ENCODE measurements around the gene MYOG.

The MYOG gene

GRCh38 chr1:203095061-203095690 is 9.4 kb upstream of the MYOG start:
- no peak for TF ChIP-seq POLR2A (IDR thresholded peaks at IDR 0.05; ENCODE audit: extremely low read depth, insufficient read length)
- no peak for TF ChIP-seq CTCF (IDR thresholded peaks at IDR 0.05; ENCODE audit: low read depth, low read length)
- TF ChIP-seq MAX (IDR thresholded peaks at IDR 0.05; ENCODE audit: low read depth, low read length) = no peak
- no peak for TF ChIP-seq MYC (IDR thresholded peaks at IDR 0.05; ENCODE audit: low read depth, low read length)
- H3K4me3 ChIP-seq (ENCODE audit: low read depth, low read length) = no peak overlapping the region
- DNase-seq (ENCODE audit: low read depth) = no peak

GRCh38 chr1:203093754-203094410 is 8.1 kb upstream of the MYOG start:
- H3K4me3 ChIP-seq (ENCODE audit: low read depth, low read length) = no peak overlapping the region
- TF ChIP-seq CTCF (IDR thresholded peaks at IDR 0.05; ENCODE audit: low read depth, low read length) (no peak), POLR2A (IDR thresholded peaks at IDR 0.05; ENCODE audit: extremely low read depth, insufficient read length) (no peak), MAX (IDR thresholded peaks at IDR 0.05; ENCODE audit: low read depth, low read length) (no peak), MYC (IDR thresholded peaks at IDR 0.05; ENCODE audit: low read depth, low read length) (no peak)
- DNase-seq (ENCODE audit: low read depth) = no peak

- no peak overlapping the region for H3K4me3 ChIP-seq (ENCODE audit: low read depth, low read length)
- TF ChIP-seq MYC (IDR thresholded peaks at IDR 0.05; ENCODE audit: low read depth, low read length) (no peak), MAX (IDR thresholded peaks at IDR 0.05; ENCODE audit: low read depth, low read length) (no peak), CTCF (IDR thresholded peaks at IDR 0.05; ENCODE audit: low read depth, low read length) (no peak), POLR2A (IDR thresholded peaks at IDR 0.05; ENCODE audit: extremely low read depth, insufficient read length) (no peak)
- no peak for DNase-seq (ENCODE audit: low read depth)
Observed at GRCh38 chr1:203091761-203092330, 6.0 kb upstream of the MYOG start.

- no peak overlapping the region for H3K4me3 ChIP-seq (ENCODE audit: low read depth, low read length)
- no peak for TF ChIP-seq MAX (IDR thresholded peaks at IDR 0.05; ENCODE audit: low read depth, low read length)
- TF ChIP-seq CTCF (IDR thresholded peaks at IDR 0.05; ENCODE audit: low read depth, low read length) = no peak
- no peak for TF ChIP-seq POLR2A (IDR thresholded peaks at IDR 0.05; ENCODE audit: extremely low read depth, insufficient read length)
- TF ChIP-seq MYC (IDR thresholded peaks at IDR 0.05; ENCODE audit: low read depth, low read length) = no peak
- DNase-seq (ENCODE audit: low read depth) = no peak
Observed at GRCh38 chr1:203091199-203091477, 5.3 kb upstream of the MYOG start.

- DNase-seq (ENCODE audit: low read depth) = no peak
- TF ChIP-seq MAX (IDR thresholded peaks at IDR 0.05; ENCODE audit: low read depth, low read length) (no peak), POLR2A (IDR thresholded peaks at IDR 0.05; ENCODE audit: extremely low read depth, insufficient read length) (no peak), CTCF (IDR thresholded peaks at IDR 0.05; ENCODE audit: low read depth, low read length) (no peak), MYC (IDR thresholded peaks at IDR 0.05; ENCODE audit: low read depth, low read length) (no peak)
- no peak overlapping the region for H3K4me3 ChIP-seq (ENCODE audit: low read depth, low read length)
Observed at GRCh38 chr1:203090421-203091198, 4.8 kb upstream of the MYOG start.

Data from NB4 (cell line).